Measurements from ENCODE around the gene KCNQ5. TPM values are rescaled to one million over a fixed set of nuclear protein-coding genes. Genes with fewer than 3 reads are reported as not detected.

KCNQ5 gene
- total and polyA plus RNA-seq, 12 donors = 0.10 to 3.6 (median 0.52) TPM

DNA sequence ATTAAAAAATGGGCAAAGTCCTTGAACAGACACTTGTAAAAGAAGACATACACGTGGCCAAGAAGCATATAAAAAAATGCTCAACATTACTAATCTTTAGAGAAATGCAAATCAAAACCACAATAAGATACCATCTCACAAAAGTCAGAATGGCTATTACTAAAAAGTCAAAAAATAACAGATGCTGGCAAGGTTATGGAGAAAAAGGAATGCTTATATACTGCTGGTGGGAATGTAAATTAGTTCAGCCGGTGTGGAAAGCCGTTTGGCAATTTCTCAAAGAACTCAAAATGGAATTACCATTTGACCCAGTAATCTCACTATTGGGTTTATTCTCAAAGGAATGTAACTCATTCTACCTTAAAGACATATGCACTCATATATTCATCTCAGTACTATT lies 436.9 kb downstream of the KCNQ5 start:
- 70 to 75% (median 73%) methylated on average over 3 of the region's 3 CpGs for WGBS, 4 donors

DNA sequence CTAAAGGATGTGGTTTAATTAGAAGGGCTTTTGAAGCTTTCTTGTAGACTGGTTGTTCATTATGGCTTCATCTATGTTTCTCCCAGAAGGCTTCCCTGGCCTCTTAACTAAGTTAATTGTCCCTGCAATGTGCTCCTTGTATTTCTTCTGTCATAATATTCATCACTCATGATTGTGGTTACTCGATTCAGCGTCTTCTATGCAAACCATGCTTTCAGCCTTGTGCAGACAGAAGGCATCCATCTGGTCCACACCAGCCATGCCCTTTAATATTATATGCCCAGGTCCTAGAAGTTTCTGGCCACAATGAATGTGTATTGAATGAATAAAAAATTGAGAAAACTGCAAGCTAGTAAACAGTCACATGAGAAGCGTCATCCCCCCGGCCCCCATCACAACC lies 440.3 kb downstream of the KCNQ5 start:
- Histone ChIP-seq H3K4me3 (no peak overlapping the region), H3K27me3 (no peaks in the 10 kb centered on the region), H3K36me3 (replicated peaks in 1 of 2) (no peaks in the 10 kb centered on the region), H3K27ac (no peak overlapping the region), H3K9me3 (replicated peaks in 1 of 3) (no peaks in the 10 kb centered on the region), H3K4me1 (replicated peaks in 1 of 2) (no peaks in the 10 kb centered on the region)
- WGBS, 4 donors = 46 to 59% (median 49%) methylated on average over 3 to 4 of the region's 4 CpGs
- DNase-seq = no peak
- TF ChIP-seq, protein P1, sequence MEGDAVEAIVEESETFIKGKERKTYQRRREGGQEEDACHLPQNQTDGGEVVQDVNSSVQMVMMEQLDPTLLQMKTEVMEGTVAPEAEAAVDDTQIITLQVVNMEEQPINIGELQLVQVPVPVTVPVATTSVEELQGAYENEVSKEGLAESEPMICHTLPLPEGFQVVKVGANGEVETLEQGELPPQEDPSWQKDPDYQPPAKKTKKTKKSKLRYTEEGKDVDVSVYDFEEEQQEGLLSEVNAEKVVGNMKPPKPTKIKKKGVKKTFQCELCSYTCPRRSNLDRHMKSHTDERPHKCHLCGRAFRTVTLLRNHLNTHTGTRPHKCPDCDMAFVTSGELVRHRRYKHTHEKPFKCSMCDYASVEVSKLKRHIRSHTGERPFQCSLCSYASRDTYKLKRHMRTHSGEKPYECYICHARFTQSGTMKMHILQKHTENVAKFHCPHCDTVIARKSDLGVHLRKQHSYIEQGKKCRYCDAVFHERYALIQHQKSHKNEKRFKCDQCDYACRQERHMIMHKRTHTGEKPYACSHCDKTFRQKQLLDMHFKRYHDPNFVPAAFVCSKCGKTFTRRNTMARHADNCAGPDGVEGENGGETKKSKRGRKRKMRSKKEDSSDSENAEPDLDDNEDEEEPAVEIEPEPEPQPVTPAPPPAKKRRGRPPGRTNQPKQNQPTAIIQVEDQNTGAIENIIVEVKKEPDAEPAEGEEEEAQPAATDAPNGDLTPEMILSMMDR (IDR thresholded peaks at IDR 0.05) = no peak
- no peak for TF ChIP-seq POLR2A (IDR thresholded peaks at IDR 0.05)
- intact Hi-C loops (cut with DNase I) = no loop called here

More for the DNA sequence above, 436.9 kb downstream of the KCNQ5 start:
- TF ChIP-seq, protein P1 (IDR thresholded peaks at IDR 0.05) = no peak
- no peak for TF ChIP-seq POLR2A (IDR thresholded peaks at IDR 0.05)
- Histone ChIP-seq H3K9me3 (replicated peaks in 1 of 3) (no peaks in the 10 kb centered on the region), H3K27ac (no peak overlapping the region), H3K4me3 (no peak overlapping the region), H3K27me3 (no peaks in the 10 kb centered on the region), H3K4me1 (replicated peaks in 1 of 2) (no peaks in the 10 kb centered on the region), H3K36me3 (replicated peaks in 1 of 2) (no peaks in the 10 kb centered on the region)
- DNase-seq = no peak
- intact Hi-C loops (cut with DNase I) = no loop called here

DNA sequence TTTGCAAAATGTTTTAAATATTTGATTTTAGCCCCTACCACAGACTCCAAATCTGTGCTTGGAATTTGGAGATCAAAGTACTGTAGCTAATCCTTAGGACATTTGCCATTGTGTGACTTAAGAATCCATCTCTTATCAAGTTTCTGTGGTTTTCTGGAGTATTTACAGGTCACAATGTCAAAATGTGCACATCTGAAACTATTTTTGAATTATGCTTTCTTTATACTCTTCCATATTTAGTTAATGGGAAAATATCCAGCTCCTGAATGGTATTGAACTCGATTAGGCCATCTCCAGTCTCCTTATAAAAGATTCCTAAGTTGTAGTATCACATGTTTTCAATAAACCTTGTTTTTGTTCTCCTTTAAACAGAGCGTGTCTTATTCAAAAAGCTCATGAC lies 441.0 kb downstream of the KCNQ5 start:
- no peak overlapping the region for H3K4me3 ChIP-seq
- H3K27ac ChIP-seq = no peak overlapping the region
- TF ChIP-seq POLR2A (IDR thresholded peaks at IDR 0.05) = no peak
- TF ChIP-seq, protein P1 (IDR thresholded peaks at IDR 0.05) = no peak
- no peaks in the 10 kb centered on the region for H3K27me3 ChIP-seq
- no peaks in the 10 kb centered on the region for H3K4me1 ChIP-seq (replicated peaks in 1 of 2)
- WGBS, 4 donors = 42 to 52% (median 50%) methylated on average over 2 of the region's 2 CpGs
- no peak for DNase-seq
- no peaks in the 10 kb centered on the region for H3K36me3 ChIP-seq (replicated peaks in 1 of 2)
- no peaks in the 10 kb centered on the region for H3K9me3 ChIP-seq (replicated peaks in 1 of 3)
- intact Hi-C loops (cut with DNase I) = no loop called here

DNA sequence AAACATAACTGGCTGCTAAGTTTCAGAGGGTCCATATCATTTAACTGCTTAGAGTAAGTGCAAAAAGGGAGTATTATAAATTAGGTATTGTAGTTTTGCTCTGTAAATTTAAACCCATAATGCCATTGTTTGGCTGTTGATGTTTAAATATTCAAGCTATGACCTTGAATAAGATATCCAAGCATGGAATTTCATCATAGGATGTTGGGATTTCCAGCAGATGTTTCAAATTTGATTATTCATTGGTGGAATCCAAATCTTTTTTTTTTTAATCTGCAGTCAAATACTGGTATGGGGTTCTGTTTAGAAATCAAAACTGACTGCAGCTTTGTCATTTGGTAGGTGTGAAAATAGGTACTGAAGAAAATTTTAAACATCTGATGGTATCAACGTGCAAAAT lies 442.4 kb downstream of the KCNQ5 start:
- Histone ChIP-seq H3K27me3 (no peaks in the 10 kb centered on the region), H3K36me3 (replicated peaks in 1 of 2) (no peaks in the 10 kb centered on the region), H3K4me3 (no peak overlapping the region), H3K9me3 (replicated peaks in 1 of 3) (no peaks in the 10 kb centered on the region), H3K27ac (no peak overlapping the region), H3K4me1 (replicated peaks in 1 of 2) (no peaks in the 10 kb centered on the region)
- WGBS, 4 donors = 79 to 82% (median 81%) methylated on average over 1 of the region's 1 CpG
- DNase-seq = no peak
- intact Hi-C loops (cut with DNase I) = no loop called here
- TF ChIP-seq POLR2A (IDR thresholded peaks at IDR 0.05) = no peak

DNA sequence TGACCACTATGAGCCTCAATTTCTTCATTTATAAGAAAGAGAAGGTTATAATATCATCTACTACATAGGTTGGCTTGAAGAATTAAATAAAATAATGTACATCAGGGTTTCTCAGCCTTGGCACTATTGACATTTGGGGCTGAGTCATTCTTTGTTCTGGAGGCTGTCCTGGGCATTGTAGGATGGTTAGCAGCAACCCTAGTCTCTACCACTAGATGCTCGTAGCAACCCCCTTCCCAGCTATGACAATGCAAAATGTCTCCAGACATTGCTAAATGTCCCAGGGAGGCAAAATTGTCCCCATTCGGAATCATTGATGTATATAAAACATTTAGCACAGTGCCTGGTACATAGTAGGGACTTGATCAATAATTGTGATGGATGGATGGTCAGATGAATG lies 451.4 kb downstream of the KCNQ5 start:
- WGBS, 4 donors = 57 to 83% (median 74%) methylated on average over 2 of the region's 2 CpGs
- Histone ChIP-seq H3K27ac (no peak overlapping the region), H3K27me3 (no peaks in the 10 kb centered on the region), H3K4me3 (no peak overlapping the region), H3K4me1 (replicated peaks in 1 of 2) (no peaks in the 10 kb centered on the region), H3K36me3 (replicated peaks in 1 of 2) (no peaks in the 10 kb centered on the region), H3K9me3 (replicated peaks in 1 of 3) (no peaks in the 10 kb centered on the region)
- no peak for TF ChIP-seq POLR2A (IDR thresholded peaks at IDR 0.05)
- TF ChIP-seq, protein P1 (IDR thresholded peaks at IDR 0.05) = no peak
- intact Hi-C loops (cut with DNase I) = no loop called here
- DNase-seq = no peak
